GM21360 (cell line): Measurements from ENCODE around the gene BRAF.
"Not testable (repeated sequence)": the region's sequence is repeated elsewhere in the genome, so short reads cannot be mapped to it uniquely, and the experiment has no call there.

Experiments
- ATAC-seq: cut with Tn5 transposase; IDR thresholded peaks from one replicate; pipeline ENCODE4 v1.9.1; 2021; ENCODE audit warnings: mild to moderate bottlenecking, moderate library complexity; ENCODE audit not compliant: unreplicated experiment

Gene BRAF

GRCh38 chr7:140920745-140921144 lies 4.0 kb downstream of the BRAF start:
- no peak for ATAC-seq

DNA sequence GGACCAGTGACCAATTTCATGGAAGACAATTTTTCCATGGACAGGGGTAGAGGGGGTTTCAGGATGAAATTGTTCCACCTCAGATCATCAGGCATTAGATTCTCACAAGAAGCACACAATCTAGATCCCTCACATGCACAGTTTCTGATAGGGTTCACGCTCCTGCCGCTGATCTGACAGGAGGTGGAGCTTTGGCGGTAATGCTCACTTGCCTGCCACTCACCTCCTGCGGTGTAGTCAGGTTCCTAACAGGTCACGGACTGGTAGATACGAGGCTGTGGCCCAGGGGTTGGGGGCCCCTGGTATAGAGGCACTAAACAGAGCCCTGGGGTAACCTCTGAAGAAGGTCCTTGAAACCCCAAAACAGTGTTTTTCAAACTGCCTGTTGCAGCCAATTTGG lies 6.5 kb downstream of the BRAF start:
- ATAC-seq: no peak

DNA sequence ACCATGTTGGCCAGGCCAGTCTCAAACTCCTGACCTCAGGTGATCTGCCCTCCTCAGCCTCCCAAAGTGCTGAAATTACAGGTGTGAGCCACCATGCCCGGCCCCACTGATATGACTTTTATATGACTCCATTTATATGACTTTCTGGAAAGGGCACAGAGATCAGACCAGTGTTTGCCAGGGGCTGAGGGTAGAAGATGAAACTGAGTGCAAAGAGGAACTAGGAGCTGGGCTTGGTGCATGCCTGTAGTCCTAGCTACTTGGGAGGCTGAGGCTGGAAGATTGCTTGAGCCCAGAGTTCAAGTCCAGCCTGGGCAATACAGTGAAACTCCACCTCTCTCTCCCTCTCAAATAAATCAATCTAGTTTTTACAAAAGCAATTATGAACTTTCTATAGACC lies 7.5 kb downstream of the BRAF start:
- ATAC-seq: no peak

DNA sequence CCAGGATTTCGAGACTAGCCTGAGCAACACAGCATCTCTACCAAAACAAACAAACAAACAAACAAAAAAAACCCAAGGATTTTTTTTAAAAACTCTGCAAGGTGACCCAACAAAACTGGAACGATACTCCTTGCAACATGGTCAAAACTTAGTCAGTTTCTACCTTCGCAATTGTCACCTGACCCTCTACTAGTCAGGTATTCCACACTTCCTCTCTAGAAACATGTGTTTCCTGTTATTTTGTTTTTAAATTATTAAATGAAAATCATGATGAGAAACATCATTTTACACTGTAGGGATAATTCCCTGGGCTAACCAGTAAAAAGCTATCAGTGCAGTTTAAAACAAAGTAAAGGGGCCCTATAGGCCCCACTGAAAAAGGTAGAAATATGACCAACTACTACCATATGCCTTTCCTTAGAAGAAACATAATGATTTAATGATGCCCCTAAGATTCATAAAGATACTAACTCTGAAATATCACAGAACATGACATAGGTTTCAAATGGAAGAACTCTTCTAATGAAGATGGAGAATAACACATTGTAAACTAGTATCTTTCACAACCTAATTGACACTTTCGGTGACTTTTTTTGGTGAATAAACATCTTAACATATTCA lies 8.7 kb downstream of the BRAF start:
- ATAC-seq: no peak

DNA sequence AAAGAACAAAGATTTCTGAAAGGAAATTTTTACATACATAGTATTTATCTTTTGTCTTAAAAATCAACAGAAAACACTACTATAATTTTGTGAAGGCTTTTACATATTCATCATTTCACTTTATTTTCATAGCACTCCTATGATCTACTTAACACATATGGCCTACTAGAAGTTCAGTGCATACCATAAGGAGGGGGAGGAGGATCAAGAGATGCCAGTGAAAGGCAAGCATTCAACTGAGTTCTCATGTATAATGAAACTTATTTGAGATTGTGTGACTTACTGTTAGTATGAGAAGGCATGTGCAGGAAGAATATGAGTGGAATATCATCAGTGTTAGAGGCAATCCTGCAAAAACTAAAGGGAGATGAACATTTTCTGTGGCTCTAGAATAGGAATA lies 10.6 kb downstream of the BRAF start:
- no peak for ATAC-seq

DNA sequence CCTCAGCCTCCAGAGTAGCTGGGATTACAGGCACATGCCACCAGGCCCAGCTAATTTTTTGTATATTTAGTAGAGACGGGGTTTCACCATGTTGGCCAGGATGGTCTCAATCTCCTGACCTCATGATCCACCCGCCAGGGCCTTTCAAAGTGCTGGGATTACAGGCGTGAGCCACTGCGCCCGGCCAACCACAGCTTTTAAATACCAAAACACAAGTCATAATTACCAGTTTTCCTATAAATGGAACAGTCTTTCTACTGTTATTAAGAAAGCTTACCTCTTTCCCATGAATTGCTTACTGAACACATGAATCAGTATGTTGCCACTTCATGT lies 11.2 kb downstream of the BRAF start:
- not testable (repeated sequence) for ATAC-seq

DNA sequence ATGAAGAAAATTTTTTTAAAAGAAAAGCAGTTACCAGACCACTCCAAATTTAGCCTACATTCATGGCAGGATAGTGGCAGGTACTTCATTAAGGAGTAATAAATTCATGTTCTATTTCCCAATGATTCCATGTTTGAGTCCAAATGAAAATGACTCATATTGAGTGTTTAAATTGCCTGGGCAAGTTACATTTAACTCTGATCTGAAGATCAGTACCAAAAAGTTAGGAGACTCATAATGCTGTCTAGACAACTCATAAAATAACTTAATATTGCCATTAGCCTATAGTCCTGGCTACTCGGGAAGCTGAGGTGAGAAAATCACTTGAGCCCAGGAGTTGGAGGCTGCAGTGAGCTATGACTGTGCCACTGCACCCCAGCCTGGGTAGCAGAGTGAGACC lies 13.0 kb downstream of the BRAF start:
- ATAC-seq: no peak

DNA sequence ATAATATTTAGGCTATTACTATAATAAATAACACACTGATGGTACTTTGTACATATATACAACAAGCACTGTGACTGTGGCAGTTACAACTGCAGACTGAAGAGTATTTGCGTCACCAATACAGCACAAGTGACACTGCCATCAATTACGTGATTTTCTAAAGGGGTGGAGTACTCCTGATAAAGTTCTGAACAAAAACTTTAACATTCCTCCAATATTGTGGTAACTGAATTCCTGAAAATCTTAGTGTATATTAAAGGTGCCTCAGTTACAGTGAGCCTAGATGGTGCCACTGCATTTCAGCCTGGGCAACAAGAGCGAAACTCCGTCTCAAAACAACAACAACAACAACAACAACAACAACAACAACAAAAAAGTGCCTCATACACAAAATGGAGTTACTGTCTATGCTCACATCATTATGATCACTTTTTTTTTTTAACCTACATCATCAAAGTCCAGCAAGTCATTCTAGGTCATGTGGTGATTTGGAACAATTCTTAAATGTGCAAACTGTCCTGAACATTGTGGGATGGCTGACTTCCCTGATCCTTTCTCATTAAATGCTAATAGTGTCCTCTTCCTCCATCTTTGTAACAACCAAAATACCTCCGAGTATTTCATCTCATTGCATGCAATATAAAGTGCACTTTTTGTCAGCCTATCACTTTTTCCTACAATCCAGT lies 15.1 kb downstream of the BRAF start:
- ATAC-seq: no peak

DNA sequence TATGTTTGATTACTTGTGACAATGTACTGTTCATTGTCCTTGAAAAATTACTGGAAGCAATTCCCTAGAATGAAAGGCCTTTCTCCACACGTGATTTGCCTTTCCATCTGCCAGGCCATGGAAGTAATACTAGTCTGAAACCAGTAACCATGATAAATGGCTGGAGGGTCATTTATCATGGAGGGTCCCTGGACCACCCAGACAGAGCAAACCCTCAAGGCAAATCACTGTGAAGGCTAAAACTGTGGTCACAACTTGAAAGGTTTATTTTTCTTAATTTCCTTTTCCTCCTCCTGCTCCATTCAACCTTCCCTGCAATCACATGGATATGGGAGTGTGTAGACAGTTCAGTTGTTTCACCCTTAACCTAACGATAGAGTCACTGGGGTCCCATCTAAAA lies 16.4 kb downstream of the BRAF start:
- no peak for ATAC-seq

DNA sequence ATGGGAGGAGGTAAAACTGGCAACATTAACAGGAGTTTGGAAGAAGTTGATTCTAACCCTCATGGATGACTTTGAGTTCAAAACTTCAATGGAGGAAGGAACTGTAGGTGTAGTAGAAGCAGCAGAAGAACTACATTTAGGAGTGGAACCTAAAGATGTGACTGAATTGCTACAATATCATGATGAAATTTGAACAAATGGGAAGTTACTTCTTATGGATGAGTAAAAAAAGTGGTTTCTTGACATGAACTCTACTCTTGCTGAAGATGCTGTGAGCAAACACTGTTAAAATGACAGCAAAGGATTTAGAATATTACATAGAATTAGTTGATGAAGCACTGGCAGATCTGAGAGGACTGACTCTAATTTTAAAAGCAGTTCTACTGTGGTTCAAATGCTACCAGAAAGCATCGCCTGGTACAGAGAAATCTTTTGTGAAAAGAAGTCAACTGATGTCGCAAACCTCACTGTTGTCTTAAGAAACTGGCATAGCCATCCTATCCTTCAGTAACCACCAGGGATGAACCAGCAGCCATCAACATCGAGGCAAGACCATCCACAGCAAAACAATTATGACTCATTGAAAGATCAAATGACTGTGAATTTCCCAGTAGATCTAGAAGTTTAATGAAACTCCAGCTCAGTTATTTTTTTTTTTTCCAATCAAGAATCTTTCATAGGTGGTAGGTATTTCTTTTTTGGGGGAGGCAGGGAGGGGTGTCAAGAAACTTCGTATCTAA lies 20.8 kb downstream of the BRAF start:
- no peak for ATAC-seq

- peak; percentile 69 for ATAC-seq
Measured at GRCh38 chr7:140902303-140902953, 22.3 kb downstream of the BRAF start.

GRCh38 chr7:140901941-140902302 lies 22.8 kb downstream of the BRAF start:
- ATAC-seq: no peak

- no peak for ATAC-seq
Measured at GRCh38 chr7:140899883-140900282, 24.8 kb downstream of the BRAF start.

DNA sequence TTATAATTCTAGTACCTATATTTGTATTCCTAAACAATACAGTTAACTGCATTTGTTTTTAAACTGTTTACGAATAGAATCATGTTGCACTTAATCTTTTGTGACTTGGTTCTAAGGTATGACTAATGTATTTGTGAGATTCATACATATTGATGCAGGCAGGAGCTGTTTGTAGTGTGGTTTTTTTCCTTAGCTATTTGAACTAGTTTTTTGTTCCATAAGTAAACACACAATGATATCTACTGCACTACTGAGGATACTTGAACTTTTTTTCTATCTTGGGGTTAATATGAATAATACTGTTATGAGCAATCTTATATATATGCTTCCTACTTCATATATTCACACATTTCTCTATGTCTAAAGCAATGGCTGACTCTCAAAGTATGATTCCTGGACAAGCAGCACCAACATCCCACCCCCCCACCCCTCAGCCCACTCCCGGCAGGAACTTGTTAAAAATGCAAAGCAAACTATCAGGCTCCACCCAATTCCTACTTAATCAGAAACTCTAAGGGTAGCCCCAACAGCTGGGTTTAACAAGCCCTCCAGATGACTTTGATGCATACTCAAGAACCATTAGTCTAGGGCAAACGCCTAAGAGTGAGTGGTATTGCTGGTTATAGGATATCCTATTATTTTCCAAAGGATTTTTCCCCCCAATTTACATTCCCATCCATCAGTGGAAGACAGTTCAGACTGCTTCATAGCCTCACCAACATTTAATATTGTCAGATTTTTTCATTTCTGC lies 25.8 kb downstream of the BRAF start:
- no peak for ATAC-seq

GRCh38 chr7:140896996-140897395 lies 27.7 kb downstream of the BRAF start:
- ATAC-seq: no peak

DNA sequence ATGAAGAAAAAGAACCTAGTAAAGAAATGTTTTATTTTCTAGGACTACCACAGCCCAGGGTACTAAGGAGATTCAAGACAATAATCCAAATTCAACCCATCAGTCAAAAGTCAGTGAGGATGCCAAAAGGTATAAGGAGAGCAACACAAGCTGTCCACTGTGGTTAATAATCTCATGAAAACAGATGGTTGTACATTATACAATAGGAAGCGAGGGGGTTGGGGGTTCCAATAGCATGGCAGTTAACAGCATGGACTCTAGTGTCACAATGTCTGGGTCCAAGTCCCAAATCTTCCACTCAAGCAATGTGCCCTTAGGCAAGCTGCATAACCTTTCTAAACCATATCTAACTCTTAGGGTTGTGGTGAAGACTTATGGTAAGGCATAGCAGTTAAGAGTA lies 35.1 kb downstream of the BRAF start:
- no peak for ATAC-seq

DNA sequence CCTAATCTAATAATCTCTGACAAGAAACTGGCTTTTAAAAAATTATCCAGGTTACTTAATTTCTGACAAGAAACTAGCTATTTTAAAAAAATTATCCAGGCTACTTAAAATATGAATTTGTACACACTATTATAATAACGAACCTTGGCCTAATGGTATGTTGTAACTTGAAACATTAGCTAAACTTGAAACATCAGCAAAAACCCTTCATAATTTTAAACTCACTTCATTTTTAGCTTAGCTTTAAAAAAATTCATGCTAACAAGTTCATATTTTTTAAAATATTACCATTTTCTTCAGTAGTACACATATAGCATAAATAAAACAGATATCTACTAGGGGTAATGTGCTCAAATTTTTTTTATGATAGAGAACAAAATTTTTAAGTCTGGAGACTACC lies 35.6 kb downstream of the BRAF start:
- ATAC-seq: no peak

- no peak for ATAC-seq
Measured at GRCh38 chr7:140888087-140888486, 36.6 kb downstream of the BRAF start.

DNA sequence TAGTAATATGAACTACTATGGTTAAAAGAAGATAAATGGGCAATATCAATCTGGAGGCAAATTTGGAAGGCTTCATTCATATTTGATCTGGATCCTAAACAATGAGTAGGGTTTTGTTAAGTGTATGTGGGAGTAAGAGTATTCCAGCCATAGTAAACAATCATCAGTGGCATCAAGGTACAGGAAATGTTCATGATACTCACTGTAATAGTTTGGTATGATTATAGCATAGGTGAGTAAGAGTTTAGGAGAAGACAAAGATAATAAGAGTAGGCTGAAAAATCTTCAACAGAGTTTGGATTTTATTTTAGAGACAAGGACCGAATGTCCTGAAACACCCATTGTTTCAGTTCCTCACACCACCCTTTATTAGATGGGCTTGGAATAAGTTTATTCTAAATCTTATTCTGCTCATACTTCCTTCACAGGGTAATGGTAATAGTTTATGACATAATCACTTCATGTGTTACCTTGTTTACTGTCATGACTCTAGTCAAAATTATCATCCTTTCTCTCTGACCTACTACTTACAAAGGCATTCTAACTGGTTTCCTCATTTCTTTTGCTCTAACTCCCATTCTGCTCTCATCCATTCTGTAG lies 38.9 kb downstream of the BRAF start:
- ATAC-seq: no peak

DNA sequence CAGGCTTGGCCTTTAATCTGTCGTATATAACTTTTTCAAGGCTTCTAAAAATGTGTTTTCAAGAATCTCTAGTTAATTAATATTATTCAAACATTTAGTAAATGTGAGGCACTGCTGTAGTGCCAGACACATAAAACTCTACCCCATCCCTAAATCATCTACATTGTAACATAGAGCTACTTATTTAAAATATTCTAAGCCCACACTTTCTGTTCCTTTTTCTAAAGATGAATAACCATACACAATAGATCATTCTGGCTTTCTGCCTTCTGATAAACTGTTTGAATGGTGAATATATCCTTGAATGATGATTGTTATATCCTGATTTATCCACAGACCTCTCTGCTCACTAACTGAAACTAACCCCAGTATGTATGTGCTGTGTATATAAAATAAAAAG lies 41.4 kb downstream of the BRAF start:
- ATAC-seq: no peak

GRCh38 chr7:140882834-140883233 lies 41.9 kb downstream of the BRAF start:
- ATAC-seq: not testable (repeated sequence)
